HG03575 (cell line): Measurements from ENCODE around the gene COX6A1.
"Not testable (repeated sequence)": the region's sequence is repeated elsewhere in the genome, so short reads cannot be mapped to it uniquely, and the experiment has no call there.

ENCODE experiments used
- ATAC-seq: cut with Tn5 transposase; IDR thresholded peaks from one replicate; pipeline ENCODE4 v1.9.1; 2021; ENCODE audit not compliant: unreplicated experiment, insufficient number of reproducible peaks, low FRiP score; ENCODE audit errors: extremely low read depth

COX6A1 gene

GRCh38 chr12:120485961-120486881 lies 48.3 kb downstream of the COX6A1 start:
- no peak for ATAC-seq

GRCh38 chr12:120487552-120487951 lies 49.6 kb downstream of the COX6A1 start:
- ATAC-seq, result not testable (repeated sequence)

DNA sequence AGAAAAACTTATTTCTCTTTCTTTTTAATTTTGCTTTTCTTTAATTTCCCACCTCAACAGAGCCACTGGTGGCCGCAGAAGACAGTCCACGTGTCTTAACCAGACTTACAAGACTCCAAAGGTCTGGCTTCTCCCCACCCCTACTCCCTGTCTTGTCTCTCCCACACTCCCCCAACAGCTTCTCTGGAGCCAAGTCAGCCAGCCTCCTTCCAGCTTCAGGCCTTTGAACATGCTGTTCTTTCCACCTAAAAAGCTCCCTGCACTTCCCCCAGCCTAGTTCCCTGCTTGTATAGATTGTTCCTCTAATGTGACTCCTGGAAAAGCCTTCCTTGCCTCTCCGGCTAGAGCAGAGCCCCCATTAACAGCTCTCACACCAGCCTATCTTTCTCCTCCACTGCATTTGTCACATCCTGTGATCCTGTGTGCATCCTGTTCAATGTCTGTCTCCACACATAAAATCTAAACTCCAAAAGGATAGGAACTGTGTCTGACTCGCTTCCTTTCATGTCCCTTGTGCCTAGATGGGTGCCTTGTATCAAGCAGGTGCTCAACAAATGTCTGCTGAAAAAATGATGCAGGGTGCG lies 50.2 kb downstream of the COX6A1 start:
- no peak for ATAC-seq

DNA sequence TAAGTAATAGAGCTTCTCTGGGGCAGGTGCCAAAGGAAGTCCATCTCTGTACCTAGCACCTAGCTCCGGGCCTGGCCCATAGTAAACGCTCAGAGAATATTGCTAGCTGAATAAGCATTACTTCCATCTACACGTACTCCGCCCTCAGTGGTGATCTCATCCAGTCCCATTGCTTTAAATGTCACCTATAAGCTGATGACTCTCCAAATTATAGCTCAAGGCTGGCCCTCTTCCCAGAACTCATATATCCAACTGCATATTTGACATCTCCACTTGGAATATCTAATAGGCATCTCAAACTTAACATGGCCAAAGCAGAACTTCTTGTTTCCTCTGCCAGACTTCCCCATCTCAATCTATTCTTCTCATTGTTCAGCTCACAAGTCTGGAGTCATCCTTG lies 51.1 kb downstream of the COX6A1 start:
- ATAC-seq, result no peak

DNA sequence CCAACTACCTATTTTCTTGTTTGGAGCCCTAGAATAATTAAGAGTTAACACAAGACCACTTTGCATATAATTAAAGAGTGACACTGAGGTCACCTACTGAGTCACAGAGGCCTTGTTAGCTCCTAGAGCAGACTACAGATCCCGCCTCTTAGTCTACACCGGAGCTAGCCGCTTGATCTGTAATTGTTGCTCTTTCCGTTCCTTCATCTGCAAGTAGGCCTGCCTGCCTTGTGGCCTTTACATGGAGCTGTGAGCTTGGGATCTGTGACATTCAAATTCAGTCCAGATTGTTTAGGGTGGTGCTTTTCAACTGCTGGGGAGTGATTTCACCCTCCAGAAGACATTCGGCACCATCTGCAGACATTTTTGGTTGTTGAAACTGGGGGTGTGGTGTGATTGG lies 52.4 kb downstream of the COX6A1 start:
- ATAC-seq, result no peak
